HG02938 (cell line): ENCODE results near the gene BLOC1S3.

ENCODE experiments used
- ATAC-seq: cut with Tn5 transposase; IDR thresholded peaks from one replicate; pipeline ENCODE4 v1.9.1; 2021; ENCODE audit warnings: mild to moderate bottlenecking, moderate library complexity; ENCODE audit not compliant: unreplicated experiment

Gene BLOC1S3

DNA sequence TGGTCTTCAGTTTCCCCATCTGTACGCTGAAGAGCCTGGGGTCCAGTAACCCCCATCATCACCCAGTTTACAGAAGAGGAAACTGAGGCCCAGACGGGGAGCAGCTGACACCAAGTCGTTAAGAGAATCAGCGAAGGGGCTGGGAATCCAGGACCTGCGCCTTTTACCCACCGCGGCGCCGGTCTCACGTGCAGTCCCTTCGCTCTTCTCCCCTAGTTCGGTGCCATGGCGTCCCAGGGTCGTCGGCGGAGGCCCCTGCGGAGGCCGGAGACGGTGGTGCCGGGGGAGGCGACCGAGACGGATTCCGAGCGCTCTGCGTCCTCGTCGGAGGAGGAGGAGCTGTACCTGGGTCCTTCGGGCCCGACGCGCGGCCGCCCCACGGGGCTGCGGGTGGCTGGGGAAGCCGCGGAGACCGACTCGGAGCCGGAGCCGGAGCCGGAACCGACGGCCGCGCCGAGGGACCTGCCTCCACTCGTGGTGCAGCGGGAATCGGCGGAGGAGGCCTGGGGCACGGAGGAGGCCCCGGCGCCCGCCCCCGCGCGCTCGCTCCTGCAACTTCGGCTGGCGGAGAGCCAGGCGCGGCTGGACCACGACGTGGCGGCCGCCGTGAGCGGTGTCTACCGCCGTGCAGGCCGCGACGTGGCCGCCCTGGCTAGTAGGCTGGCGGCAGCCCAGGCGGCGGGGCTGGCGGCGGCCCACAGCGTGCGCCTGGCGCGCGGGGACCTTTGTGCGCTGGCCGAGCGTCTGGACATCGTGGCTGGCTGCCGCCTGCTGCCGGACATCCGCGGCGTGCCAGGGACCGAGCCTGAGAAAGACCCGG is 698 bp downstream of the BLOC1S3 start:
- ATAC-seq = no peak

DNA sequence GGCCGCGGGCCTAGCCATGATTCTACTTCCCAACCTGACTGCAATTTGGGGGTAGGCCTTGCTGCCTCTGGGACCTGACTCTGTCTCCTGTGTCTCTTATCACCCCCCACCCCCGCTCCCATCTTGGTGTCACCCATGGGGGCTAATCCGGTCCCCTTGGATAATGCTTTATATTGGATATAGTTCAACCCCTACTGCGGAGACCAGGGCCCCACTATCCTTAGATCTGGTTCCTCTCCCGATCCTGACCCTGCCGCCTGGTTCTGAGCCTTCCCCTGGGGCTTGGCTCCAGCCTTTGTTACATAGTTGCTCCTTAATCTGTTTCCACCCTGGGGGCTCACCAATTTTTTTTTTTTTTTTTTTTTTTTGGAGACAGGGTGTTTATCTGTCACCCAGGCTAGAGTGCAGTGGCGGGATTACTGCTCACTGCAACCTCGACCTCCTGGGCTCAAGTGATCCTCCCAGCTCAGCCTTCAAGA is 1.3 kb downstream of the BLOC1S3 start:
- ATAC-seq = no peak

DNA sequence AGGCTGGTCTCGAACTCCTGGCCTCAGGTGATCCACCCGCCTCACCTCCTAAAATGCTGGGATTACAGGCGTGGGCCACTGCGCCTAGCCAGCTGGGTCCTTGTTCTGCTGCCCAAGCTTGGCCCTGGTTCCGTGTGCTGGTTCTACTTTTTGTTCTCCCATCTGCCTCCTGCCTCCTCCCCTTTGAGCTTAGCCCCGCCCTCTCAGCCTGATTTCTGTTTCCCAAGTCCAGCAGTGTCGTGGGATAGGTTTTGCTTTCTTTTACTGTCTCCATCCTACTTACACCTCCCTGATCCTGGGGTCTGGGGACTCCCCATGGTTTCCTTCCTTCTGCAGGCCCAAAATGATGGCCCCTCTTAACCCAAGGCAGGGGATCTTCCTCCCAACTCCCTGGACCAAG is 2.4 kb downstream of the BLOC1S3 start:
- no peak for ATAC-seq

DNA sequence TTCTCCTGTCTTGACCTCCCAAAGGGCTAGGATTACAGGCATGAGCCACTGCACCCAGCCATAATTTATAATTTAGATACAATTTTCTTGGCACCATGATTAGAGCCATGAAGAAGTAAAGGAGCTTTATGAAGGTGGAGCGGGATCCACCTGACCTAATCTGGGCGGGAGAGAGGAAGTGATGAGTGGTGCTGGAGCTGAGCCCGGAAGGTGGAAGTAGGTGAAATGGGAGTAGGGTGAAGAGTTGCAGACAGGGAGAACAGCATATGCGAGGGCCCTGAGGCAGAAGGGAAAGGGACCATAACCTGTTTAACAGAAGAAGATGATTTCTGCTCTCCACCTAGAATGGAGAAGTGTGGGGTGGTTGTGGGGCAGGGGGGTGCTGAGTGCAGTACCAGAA is 4.2 kb downstream of the BLOC1S3 start:
- no peak for ATAC-seq

DNA sequence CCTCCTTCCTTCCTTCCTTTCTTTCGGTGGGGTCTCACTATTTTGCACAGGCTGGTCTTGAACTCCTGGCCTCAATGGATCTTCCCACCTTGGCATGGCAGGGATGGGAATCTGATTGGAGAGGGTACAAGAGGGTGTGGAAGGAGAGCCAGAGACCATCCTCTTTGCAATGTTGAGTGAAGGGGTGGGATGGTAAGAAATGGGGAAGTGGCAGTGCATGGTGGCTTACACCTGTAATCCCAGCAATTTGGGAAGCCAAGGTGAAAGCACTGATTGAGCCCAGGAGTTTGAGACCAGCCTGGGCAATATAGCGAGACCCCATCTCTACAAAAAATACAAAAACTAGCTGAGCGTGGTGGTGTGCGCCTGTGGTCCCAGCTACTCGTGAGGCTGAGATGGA is 5.5 kb downstream of the BLOC1S3 start:
- ATAC-seq = no peak

DNA sequence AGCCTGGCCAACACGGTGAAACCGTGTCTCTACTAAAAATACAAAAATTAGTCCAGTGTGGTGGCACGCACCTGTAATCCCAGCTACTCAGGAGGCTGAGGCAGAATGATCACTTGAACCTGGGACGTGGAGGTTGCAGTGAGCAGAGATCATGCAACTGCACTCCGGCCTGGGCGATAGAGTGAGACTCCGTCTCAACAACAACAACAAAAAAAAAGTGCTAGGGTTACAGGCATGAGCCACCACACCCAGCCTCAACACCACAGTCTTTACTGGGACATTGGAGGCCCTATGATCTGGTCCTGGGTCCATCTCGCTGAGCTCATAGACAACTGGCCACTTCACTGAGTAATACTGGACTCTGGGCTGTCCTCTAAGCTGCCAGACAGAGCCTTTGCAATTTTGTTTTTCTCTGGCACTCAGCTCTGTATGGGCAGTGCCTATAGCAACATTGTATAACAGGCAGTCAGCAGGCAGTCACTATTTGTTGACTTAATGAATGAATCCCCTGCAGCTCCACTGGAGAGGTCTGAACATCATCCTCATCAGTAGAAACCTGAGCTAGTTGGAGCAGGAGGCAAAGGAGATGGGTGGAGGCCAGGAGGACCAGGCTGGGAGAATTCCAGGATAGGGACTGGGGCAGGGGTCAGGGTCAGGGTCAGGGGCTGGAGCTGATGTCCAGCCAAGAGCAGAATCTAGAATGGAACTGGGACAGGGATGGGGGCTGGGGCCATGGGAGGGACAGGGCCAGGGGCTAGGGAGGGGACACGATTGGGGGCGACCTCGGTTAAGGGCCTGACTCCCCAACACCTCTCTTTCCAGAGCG is 8.1 kb downstream of the BLOC1S3 start:
- ATAC-seq = no peak

DNA sequence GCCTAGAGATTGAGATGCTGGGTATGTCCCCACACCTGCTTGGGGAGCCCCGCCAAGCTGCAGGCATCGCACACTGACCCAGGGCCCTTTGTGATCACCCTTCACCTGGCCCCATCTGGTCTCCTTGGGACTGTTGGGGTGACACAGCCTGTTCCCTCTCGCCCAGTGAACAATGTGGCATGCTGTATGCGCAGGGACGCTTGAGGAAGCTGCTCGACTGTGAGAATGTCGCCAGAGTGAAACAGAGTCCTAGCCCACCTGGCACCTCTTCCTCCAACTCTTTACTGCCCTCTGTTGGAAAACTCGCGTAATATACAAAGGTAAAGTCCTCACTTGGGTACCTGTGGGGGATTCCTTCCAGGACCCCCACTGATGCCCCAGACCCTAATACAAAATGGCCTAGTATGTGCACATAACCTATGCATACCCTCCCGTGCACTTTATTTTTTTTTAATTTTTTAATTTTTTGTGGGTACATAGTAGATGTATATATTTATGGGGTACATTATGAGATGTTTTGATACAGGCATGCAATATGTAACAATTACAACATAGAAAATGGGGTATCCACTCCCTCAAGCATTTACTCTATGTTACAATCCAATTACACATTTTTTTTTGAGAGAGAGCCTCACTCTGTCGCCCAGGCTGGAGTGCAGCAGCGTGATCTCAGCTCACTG is 9.0 kb downstream of the BLOC1S3 start:
- no peak for ATAC-seq

DNA sequence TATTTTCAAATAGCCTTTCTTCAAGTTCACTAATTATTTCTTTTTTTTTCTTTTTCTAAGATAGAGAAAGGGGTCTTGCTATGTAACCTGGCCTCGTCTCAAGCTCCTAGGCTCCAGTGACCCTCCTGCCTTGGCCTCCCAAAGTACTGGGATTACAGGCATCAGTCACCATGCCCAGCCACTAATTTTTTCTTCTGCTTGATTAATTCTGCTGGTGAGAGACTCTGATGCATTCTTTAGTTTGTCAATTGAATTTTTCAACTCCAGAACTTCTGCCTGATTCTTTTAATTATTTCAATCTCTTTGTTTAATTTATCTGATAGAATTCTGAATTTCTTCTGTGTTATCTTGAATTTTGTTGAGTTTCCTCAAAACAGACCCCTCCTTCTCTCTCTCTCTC is 11.4 kb downstream of the BLOC1S3 start:
- no peak for ATAC-seq

DNA sequence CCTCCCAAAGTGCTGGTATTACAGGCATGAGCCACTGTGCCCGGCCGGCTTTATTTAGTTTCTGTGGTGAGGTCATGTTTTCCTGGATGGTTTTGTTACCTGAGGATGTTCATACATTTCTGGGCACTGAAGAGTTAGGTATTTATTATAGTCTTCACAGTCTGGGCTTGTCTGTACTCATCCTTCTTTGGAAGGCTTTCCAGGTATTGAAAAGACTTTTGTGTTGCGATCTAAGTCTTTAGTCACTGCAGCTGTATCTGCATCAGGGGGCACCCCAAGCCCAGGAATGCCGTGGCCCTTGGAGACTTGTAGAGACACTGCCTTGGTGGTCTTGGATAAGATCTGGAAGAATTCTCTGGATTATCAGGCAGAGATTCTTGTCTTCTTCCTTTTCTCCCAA is 12.8 kb downstream of the BLOC1S3 start:
- no peak for ATAC-seq

DNA sequence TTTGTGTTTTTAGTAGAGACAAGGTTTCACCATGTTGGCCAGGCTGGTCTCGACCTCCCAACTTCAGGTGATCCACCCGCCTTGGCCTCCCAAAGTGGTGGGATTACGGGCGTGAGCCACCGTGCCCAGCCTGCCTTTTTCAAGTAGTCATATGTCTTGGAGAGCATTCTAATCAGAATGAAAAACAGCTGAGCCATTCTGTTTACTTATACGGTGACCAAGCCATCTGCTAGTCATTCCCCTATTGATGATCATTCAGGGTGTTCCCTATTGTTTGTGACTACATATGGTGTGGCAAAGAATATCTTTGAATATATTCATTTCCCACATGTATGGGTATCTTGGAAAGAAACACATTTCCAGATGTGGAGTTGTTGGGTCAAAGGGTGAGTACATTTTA is 17.2 kb downstream of the BLOC1S3 start:
- no peak for ATAC-seq

DNA sequence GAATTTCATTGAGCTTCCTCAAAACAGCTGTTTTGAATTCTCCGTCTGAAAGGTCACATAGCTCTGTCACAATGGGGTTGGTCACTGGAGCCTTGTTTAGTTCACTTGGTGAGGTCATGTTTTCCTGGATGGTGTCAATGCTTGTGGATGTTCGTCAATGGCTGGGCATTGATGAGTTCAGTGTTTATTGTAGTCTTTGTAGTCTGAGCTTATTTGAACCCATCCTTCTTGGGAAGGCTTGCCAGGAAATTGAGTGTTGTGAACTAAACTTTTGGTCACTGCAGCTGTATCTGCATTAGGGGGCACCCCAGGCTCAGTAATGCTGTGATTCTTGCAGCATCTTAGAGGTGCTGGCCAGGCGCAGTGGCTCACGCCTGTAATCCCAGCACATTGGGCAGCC is 22.0 kb downstream of the BLOC1S3 start:
- ATAC-seq = no peak

DNA sequence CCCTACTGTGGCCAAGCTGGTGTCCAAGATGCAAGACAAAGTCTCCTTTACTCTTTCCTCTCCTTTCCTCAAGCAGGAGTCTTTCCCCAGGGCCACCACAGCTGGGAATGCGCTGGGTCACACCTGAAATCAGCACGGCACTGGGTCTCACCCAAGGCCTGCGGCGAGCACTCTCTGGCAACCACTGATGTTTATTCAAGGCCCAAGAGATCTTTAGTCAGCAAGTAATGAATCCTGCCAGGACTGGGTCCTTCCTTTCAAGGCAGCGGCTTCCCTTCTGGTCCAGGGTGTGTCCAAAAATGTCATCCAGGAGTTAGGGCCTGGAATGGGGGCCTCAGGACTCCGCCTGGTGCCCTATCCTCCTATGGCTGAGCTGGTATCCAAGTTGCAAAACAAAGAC is 24.1 kb downstream of the BLOC1S3 start:
- no peak for ATAC-seq

DNA sequence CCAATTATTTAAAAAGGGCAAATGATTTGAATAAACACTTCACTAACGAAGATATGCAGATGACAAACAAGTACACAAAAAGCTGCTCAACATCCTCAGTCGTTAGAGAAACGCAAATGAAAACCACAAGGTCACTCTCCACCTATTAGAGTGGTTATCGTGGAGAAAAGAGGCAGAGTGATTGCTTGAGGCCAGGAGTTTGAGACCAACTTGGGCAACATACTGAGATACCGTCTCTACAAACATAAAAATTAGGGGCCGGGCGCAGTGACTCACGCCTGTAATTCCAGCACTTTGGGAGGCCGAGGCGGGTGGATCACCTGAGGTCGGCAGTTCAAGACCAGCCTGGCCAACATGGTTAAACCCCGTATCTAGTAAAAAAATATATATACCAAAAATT is 27.2 kb downstream of the BLOC1S3 start:
- ATAC-seq = no peak

DNA sequence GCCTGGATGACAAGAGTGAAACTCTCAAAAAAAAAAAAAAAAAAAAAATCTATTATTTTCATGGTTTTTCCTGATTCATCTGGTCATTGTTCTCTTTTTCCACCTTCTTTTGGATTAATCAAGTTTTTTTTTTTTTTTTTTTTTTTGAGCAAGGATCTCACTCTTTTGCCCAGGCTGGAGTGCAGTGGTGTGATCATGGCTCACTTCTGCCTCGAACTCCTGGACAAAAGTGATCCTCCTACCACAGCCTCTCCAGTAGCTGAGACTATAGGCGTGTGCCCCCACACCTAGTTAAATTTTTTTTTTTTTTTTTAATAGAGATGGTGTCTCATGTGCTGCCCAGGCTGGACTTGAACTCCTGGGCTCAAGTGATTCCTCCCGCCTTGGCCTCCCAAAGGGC is 27.7 kb downstream of the BLOC1S3 start:
- no peak for ATAC-seq

DNA sequence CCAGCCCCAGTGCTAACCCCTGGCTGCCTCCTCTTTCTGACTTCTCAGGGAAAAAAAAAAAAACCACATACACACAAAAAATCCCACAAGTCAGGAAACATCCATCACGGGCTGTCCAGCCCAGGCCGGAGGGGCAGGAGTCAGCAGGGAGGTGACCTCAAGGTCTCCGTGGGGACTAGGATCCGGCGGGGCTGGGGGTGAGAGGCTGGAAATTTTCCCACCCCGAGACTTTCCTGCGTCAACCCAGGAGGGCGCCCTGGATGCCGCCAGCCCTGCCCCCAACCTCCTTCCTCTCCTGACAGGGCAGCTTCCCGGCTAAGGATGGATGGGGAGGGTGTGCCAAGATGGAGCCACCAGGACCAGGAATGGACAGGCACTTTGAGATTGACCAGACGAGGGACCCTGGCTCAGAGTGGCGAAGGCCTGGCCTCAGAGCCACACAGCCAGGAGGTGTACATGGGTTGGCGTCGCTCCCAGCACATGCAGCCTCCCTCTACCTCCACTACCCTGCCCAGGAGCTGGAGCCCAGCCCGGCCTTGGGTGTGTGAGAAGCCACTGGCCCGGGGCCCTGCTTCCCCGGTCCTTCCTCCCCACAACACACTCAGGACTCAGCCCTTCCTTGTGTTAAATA is 33.3 kb downstream of the BLOC1S3 start:
- ATAC-seq = no peak

DNA sequence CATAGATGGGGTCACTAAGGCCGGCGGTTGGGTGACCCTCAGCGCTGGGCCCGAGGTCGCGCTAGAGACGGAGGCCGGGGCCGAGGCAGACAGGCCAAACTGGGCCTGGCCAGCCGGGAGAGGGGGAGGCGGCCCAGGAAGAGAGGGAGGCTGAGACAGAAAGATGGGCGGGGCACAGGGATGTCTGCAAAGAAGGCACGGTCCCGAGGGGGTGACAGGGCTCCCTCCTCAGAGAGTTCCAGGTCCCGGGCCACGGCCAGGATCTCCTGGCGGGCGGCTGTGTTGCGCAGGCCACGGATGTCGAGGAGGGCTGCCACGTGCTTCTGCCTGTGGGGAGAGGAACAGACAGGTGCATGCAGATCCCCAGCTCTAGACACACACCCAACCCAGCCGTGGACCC is 34.4 kb downstream of the BLOC1S3 start:
- ATAC-seq = no peak

DNA sequence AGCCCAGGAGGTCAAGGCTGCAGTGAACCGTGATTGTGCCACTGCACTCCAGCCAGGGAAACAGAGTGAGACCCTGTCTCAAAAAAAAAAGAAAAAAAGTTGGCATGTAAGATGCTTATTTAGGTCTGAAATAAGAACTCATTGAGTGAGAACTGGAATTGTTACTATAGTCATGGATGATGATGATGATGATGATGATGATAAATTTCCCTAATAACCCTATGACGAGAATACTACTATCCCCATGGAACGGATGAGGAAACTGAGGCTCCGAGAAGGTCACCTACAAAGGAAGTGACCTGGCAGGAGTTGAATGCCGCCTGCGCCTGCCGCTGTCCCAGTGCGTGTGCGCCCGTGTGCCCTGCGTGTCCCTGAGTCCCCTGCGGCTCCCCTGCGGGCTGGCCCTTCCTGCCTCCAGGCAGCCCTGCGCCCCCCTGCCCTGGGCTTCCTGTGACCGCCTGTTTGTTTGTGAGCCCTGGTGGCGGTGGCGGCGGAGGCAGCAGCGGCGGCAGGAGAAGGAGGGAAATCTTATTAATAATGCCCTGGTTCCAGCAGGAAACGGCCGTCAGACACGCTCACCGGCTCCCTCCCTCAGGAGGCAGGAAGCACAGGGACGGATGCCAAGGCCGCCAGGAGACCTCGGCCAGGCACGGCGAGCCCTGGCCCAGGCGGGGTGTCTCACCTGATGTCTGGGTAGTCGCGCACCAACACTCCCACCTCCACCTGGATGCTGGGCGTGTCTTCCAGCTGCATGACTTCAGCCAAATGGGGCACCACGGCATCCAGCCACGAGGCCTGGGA is 37.0 kb downstream of the BLOC1S3 start:
- ATAC-seq = no peak

DNA sequence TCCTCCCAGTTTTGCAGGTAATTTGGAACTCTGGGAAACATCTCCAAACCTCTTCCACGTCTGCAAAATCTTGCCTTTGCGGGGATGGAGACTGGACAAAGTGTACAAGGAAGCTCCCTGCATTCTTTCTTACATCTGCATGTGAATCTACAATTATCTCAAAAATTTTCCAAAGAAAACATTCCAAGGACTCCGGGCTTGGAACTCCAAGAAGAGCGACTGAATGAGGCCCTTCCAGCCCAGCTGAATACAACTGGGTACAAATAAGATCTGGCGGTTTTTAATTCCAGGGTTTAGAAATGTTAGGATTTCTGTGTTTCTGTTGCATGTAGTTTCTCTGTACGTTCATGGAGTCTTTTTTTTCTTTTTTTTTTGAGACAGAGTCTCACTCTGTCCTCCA is 38.1 kb downstream of the BLOC1S3 start:
- ATAC-seq = no peak

DNA sequence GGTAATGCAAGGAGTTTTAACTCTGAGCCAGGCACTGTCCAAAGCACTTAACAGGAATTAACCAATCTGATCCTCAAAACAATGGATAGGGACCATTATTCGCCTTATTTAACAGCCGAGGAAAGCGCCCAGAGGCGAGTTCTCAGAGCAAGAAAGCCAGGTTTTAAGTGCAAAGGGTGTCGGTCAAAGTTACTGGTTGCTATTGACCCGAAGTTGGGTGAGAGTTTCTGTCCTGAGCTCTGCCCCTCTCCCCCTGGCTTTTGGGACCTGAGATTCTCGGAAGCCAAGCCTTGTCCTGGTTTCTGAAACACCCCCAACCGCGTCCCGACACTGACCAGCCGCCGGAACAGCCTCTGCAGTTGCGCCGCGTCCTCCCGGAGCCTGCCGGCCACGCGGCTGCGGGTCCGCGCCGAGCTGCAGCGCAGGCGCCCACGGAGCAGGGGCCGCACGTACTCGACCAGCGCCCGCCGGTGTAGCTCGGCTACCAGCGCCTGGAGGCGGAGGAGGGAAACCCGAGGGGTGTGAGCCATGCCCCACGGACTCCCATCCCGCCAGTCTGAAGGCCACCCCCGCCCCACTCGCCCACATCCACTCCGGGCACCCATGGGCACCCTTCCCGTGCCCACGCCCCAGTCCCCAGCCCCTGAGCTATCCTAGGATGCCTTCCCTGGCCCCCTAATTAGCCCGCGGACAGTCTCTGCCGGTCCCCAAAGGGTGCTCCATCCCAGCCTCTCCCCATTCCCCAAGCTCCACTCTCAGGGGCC is 38.8 kb downstream of the BLOC1S3 start:
- no peak for ATAC-seq

DNA sequence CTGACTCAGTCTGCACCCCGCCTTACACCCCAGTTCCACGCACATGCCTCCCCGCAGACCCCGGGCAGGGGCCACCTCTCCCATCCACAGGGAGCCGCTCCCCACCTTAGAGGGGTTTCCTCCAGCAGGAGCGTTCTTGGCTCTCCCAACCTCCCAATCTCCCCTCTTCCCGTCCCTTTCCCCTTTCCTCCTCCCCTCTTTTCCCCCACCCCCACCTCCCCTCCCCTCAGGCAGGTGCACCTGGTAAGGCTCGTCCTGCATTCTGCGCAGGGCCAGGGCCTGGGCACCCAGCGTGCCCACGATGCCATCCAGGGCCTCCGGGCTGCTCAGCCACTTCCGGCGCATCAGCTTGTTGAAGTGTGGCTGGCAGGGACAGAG is 39.4 kb downstream of the BLOC1S3 start:
- ATAC-seq = no peak
